ENCODE measurements around the gene PYCARD. TPM values are rescaled to one million over a fixed set of nuclear protein-coding genes. Genes with fewer than 3 reads are reported as not detected.
A peak's percentile ranks its signal among the peaks of the same experiment; 100 is the strongest.

The PYCARD gene
- total and polyA plus RNA-seq, 2 experiments from 2014 or later: 53.1 to 54.0 TPM

DNA sequence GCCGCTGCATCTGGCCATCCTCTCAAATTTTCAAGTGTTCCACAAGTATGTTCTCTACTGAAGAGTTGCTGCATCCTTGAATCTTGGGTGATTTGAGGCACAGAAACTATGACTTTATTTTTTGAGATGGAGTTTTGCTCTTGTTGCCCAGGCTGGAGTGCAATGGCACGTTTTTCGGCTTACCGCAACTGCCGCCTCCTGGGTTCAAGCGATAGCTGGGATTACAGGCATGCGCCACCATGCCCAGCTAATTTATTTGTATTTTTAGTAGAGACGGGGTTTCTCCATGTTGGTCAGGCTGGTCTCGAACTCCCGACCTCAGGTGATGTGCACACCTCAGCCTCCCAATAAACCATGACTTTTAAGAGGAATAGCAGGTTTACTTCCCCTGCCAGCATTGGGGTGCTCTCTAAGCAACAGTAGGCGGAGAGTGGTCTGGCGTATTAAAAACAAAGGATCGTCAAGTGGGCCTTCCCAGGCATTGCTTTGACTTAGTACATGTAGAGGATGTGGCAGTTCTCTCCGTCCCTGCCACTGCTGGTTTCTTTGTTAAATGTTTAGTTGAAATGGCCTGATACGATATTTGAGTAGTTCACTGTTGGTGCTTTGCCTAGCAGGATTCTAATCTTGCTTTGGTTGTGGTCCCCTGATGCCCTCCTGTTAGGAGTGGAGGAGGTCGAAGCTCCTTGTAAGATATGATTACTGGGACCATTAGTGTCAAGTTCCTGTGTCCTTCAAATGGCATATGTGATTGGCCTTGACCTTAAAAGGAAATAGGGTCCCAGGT, 9.5 kb downstream of the PYCARD start:
- Mint-ChIP-seq H3K4me3 (no peak overlapping the region; the same call in 2 of the 3 replicates), H3K27me3 (ENCODE audit: insufficient read depth, low read depth, poor library complexity) (peaks cover 11% of the 10 kb centered on the region), H3K27ac (peak overlapping the region; percentile 24; the same call in 1 of the 2 replicates), H3K36me3 (ENCODE audit: low read depth) (peaks cover 98% of the 10 kb centered on the region), H3K4me1 (no peaks in the 10 kb centered on the region; the same call in 2 of the 3 replicates), H3K9me3 (no peaks in the 10 kb centered on the region; the same call in 2 of the 3 replicates)
- Histone ChIP-seq H3K4me2 (no peak overlapping the region), H3F3A (replicated peaks; ENCODE audit: low read depth) (peaks cover 84% of the 10 kb centered on the region), H4K20me1 (replicated peaks; ENCODE audit: insufficient read depth) (peaks cover 90% of the 10 kb centered on the region), H3K4me1 (ENCODE audit: insufficient read depth) (no peaks in the 10 kb centered on the region), H3K79me2 (replicated peaks; ENCODE audit: insufficient read depth) (peaks cover 49% of the 10 kb centered on the region), H3K36me3 (ENCODE audit: insufficient read depth) (peaks cover 85% of the 10 kb centered on the region), H2AFZ (no peak overlapping the region), H3K9me2 (ENCODE audit: insufficient read depth) (no peaks in the 10 kb centered on the region), H3K27ac (ENCODE audit: low read depth) (peak overlapping the region; percentile 45), H3K4me3 (no peak overlapping the region), H3K27me3 (ENCODE audit: insufficient read depth) (no peaks in the 10 kb centered on the region)
- ATAC-seq (no peak), DNase-seq (ENCODE audit: low spot score) (no peak)
- no peak for TF ChIP-seq REST (IDR thresholded peaks at IDR 0.05; ENCODE audit: unreplicated experiment)
- no peak for TF ChIP-seq POLR2AphosphoS5 (IDR thresholded peaks at IDR 0.05; ENCODE audit: low read depth)
- TF ChIP-seq NANOG (IDR thresholded peaks at IDR 0.05; ENCODE audit: borderline replicate concordance): no peak
- TF ChIP-seq CREB1 (CRISPR knock-in tag; IDR thresholded peaks at IDR 0.05; ENCODE audit: low read depth): no peak
- no peak for TF ChIP-seq JUNB (IDR thresholded peaks at IDR 0.05; ENCODE audit: unreplicated experiment)
- no peak for TF ChIP-seq EZH2phosphoT487 (IDR thresholded peaks at IDR 0.05; ENCODE audit: unreplicated experiment)
- no peak for TF ChIP-seq STAT1 (IDR thresholded peaks at IDR 0.05; ENCODE audit: unreplicated experiment)
- TF ChIP-seq, protein P1, sequence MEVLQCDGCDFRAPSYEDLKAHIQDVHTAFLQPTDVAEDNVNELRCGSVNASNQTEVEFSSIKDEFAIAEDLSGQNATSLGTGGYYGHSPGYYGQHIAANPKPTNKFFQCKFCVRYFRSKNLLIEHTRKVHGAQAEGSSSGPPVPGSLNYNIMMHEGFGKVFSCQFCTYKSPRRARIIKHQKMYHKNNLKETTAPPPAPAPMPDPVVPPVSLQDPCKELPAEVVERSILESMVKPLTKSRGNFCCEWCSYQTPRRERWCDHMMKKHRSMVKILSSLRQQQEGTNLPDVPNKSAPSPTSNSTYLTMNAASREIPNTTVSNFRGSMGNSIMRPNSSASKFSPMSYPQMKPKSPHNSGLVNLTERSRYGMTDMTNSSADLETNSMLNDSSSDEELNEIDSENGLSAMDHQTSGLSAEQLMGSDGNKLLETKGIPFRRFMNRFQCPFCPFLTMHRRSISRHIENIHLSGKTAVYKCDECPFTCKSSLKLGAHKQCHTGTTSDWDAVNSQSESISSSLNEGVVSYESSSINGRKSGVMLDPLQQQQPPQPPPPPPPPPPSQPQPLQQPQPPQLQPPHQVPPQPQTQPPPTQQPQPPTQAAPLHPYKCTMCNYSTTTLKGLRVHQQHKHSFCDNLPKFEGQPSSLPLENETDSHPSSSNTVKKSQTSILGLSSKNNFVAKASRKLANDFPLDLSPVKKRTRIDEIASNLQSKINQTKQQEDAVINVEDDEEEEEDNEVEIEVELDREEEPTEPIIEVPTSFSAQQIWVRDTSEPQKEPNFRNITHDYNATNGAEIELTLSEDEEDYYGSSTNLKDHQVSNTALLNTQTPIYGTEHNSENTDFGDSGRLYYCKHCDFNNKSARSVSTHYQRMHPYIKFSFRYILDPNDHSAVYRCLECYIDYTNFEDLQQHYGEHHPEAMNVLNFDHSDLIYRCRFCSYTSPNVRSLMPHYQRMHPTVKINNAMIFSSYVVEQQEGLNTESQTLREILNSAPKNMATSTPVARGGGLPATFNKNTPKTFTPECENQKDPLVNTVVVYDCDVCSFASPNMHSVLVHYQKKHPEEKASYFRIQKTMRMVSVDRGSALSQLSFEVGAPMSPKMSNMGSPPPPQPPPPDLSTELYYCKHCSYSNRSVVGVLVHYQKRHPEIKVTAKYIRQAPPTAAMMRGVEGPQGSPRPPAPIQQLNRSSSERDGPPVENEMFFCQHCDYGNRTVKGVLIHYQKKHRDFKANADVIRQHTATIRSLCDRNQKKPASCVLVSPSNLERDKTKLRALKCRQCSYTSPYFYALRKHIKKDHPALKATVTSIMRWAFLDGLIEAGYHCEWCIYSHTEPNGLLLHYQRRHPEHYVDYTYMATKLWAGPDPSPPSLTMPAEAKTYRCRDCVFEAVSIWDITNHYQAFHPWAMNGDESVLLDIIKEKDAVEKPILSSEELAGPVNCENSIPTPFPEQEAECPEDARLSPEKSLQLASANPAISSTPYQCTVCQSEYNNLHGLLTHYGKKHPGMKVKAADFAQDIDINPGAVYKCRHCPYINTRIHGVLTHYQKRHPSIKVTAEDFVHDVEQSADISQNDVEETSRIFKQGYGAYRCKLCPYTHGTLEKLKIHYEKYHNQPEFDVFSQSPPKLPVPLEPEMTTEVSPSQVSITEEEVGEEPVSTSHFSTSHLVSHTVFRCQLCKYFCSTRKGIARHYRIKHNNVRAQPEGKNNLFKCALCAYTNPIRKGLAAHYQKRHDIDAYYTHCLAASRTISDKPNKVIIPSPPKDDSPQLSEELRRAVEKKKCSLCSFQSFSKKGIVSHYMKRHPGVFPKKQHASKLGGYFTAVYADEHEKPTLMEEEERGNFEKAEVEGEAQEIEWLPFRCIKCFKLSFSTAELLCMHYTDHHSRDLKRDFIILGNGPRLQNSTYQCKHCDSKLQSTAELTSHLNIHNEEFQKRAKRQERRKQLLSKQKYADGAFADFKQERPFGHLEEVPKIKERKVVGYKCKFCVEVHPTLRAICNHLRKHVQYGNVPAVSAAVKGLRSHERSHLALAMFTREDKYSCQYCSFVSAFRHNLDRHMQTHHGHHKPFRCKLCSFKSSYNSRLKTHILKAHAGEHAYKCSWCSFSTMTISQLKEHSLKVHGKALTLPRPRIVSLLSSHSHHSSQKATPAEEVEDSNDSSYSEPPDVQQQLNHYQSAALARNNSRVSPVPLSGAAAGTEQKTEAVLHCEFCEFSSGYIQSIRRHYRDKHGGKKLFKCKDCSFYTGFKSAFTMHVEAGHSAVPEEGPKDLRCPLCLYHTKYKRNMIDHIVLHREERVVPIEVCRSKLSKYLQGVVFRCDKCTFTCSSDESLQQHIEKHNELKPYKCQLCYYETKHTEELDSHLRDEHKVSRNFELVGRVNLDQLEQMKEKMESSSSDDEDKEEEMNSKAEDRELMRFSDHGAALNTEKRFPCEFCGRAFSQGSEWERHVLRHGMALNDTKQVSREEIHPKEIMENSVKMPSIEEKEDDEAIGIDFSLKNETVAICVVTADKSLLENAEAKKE (CRISPR knock-in tag; IDR thresholded peaks at IDR 0.05): no peak
- TF ChIP-seq ZNF331 (CRISPR knock-in tag; IDR thresholded peaks at IDR 0.05; ENCODE audit: low read depth): no peak
- TF ChIP-seq, protein P2, sequence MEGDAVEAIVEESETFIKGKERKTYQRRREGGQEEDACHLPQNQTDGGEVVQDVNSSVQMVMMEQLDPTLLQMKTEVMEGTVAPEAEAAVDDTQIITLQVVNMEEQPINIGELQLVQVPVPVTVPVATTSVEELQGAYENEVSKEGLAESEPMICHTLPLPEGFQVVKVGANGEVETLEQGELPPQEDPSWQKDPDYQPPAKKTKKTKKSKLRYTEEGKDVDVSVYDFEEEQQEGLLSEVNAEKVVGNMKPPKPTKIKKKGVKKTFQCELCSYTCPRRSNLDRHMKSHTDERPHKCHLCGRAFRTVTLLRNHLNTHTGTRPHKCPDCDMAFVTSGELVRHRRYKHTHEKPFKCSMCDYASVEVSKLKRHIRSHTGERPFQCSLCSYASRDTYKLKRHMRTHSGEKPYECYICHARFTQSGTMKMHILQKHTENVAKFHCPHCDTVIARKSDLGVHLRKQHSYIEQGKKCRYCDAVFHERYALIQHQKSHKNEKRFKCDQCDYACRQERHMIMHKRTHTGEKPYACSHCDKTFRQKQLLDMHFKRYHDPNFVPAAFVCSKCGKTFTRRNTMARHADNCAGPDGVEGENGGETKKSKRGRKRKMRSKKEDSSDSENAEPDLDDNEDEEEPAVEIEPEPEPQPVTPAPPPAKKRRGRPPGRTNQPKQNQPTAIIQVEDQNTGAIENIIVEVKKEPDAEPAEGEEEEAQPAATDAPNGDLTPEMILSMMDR (conservative IDR thresholded peaks at IDR 0.05; ENCODE audit: low read depth in 2 of 2): no peak
- TF ChIP-seq EZH2 (IDR thresholded peaks at IDR 0.05; ENCODE audit: low read depth, unreplicated experiment): no peak
- TF ChIP-seq ZNF114 (CRISPR knock-in tag; IDR thresholded peaks at IDR 0.05): no peak
- TF ChIP-seq, protein P3, sequence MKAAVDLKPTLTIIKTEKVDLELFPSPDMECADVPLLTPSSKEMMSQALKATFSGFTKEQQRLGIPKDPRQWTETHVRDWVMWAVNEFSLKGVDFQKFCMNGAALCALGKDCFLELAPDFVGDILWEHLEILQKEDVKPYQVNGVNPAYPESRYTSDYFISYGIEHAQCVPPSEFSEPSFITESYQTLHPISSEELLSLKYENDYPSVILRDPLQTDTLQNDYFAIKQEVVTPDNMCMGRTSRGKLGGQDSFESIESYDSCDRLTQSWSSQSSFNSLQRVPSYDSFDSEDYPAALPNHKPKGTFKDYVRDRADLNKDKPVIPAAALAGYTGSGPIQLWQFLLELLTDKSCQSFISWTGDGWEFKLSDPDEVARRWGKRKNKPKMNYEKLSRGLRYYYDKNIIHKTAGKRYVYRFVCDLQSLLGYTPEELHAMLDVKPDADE (IDR thresholded peaks at IDR 0.05): no peak

Measured in GM23338 (cell line).